Choroid plexus epithelial cell (primary cell): ENCODE measurements around the gene CCT3.
"Not testable (repeated sequence)": the region's sequence is repeated elsewhere in the genome, so short reads cannot be mapped to it uniquely, and the experiment has no call there.

Experiments
- DNase-seq: peaks from one replicate; pipeline ENCODE4 v3.0.0-alpha.2; 2010; ENCODE audit warnings: low read depth
- H3K4me3 ChIP-seq: 2 replicates; pipeline ENCODE4 v1.5.1; 2011; ENCODE audit warnings: low read depth, mild to moderate bottlenecking, control low read depth, low read length, moderate library complexity
- CTCF ChIP-seq: conservative IDR thresholded peaks from 2 replicates; pipeline ENCODE4 v1.5.1; 2011; ENCODE audit warnings: low read depth, mild to moderate bottlenecking, control low read depth, inconsistent platforms, low read length, moderate library complexity

CCT3 gene

GRCh38 chr1:156359249-156359648 is 21.2 kb upstream of the CCT3 start:
- no peak for TF ChIP-seq CTCF
- no peak for DNase-seq
- H3K4me3 ChIP-seq: no peak overlapping the region

DNA sequence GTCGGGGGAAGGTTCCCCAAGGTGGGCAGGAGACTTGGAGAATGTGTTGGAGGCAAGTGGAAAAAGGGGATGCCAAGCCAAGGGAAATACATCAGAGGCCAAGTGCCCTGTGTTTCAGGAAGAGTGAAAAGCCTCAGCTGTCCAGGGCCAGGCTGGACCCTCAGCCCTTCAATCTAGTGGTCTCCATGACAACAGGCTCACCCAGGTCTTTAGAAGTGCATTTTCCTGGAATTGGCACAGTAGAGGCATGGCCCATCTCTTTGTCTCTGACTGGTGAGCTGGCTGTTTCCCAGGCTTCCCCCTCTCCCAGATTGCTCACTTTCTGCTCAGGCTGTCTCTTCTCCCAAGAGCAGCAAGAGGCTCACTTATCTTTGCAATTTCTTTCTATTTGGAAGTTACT is 20.5 kb upstream of the CCT3 start:
- no peak for TF ChIP-seq CTCF
- DNase-seq: no peak
- H3K4me3 ChIP-seq: no peak overlapping the region

- no peak for TF ChIP-seq CTCF
- DNase-seq: no peak
- no peak overlapping the region for H3K4me3 ChIP-seq
These were observed 19.9 kb upstream of the CCT3 start for GRCh38 chr1:156357977-156358376.

DNA sequence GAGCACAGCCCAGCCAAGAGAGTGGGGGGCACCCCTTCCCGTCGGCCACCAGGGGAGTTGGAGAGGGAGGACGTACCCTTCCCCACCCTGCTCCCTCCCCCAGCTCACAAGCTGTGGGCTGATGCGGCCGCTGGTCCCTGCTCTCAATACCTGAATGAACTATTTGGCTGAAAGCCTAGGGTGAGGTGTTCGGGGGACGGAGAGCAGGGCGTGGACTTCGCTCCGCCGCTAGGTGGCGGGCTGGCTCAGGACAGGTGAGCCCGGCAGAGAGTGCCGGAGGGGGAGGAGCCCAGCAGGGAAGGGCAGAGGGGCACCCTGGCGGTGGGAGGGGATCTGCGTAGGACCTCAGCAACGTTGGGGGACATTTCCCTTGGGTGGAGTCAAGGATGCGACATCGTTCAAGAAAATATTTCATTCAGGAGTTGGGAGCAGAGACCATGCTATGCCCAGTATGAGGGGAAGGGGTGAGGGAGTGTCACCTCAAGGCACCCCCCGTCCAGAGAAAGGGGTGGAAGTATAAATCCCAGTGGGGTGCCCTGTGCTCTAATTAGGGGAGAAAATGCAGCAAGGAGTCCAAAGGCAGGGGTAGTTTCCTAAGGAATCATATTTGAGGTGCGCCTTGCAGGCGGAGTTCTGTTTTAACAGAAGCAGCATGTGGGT is 18.9 kb upstream of the CCT3 start:
- peak; percentile 68 for TF ChIP-seq CTCF
- DNase-seq: no peak
- no peak overlapping the region for H3K4me3 ChIP-seq

- H3K4me3 ChIP-seq: no peak overlapping the region
- TF ChIP-seq CTCF: no peak
- no peak for DNase-seq
These were observed 18.3 kb upstream of the CCT3 start for GRCh38 chr1:156356262-156356874.

- not testable (repeated sequence) for DNase-seq, H3K4me3 ChIP-seq
These were observed 14.4 kb upstream of the CCT3 start for GRCh38 chr1:156352481-156352880.

DNA sequence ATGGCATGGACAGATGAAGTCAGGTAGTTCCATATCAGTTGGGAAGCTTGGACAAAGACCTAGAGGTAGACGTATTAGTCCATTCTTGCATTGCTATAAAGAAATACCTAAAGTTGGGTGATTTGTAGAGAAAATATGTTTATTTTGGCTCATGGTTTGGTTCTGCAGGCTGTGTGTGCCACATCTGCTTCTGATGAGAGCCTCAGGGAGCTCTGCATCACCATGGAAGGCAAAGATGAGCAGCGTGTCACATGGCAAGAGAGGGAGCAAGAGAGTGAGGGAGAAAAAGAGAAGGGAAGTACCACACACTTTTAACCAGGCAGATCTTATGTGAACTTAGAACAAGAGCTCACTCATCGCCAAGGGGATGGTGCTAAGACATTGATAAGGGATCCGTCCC is 9.2 kb upstream of the CCT3 start:
- peak; percentile 65 for DNase-seq
- TF ChIP-seq CTCF: no peak
- no peak overlapping the region for H3K4me3 ChIP-seq
